Measurements from ENCODE around the gene BST1.

GRCh38 chr4:15675356-15675755, 27.5 kb upstream of the BST1 start:
- TF ChIP-seq POLR2AphosphoS5 (IDR thresholded peaks at IDR 0.05; ENCODE audit: low read depth, low read length), result no peak
- TF ChIP-seq REST (IDR thresholded peaks at IDR 0.05; ENCODE audit: insufficient read depth in 1 of 2, low read depth in 2 of 2, low read length in 2 of 2), result no peak
- no peak for TF ChIP-seq FOXP2 (optimal IDR thresholded peaks at IDR 0.05; ENCODE audit: borderline replicate concordance, extremely low read depth, extremely low read length, insufficient read depth)

Data from PFSK-1 (cell line).